GM19328 (cell line): Measurements from ENCODE around the gene RMND5B.
A peak's percentile ranks its signal among the peaks of the same experiment; 100 is the strongest.
"Not testable (repeated sequence)": the region's sequence is repeated elsewhere in the genome, so short reads cannot be mapped to it uniquely, and the experiment has no call there.

Source experiments
- ATAC-seq: cut with Tn5 transposase; IDR thresholded peaks from one replicate; pipeline ENCODE4 v1.9.1; 2021; ENCODE audit warnings: mild to moderate bottlenecking, moderate library complexity; ENCODE audit not compliant: unreplicated experiment

Gene RMND5B

DNA sequence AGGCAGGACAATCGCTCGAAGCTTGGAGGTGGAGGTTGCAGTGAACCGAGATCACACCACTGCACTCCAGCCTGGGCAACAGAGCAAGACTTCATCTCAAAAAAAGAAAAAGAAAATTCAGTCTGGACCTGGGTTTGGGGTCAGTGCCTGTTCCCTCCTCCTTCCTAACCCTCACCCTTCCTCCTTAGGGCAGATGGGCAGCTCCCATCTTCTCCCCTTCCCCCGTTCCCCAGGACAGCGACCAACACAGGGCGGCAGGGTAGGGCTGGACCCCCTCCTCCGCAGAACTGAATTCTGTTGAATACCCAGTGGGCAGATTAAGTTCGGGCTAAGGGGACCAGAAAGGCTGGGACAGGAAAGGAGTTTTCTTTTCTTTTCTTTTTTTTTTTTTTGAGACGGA, 1.5 kb upstream of the RMND5B start:
- ATAC-seq = no peak

DNA sequence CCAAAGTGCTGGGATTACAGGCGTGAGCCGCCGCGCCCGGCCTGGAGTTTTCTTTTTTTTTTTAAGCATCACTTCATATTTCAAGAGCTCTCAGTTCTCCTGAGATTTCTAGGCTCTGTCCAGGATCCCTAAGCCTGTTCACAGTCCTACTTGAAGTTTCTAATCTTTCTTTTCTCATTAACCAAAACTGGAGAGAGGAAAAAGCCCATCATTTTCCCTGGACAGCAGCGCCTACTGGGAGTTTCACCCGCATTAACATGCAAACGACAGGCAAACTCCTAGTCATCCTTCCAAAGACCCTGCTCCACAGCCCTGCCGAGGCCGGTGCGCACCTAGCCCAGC, 609 bp upstream of the RMND5B start:
- ATAC-seq = not testable (repeated sequence)

GRCh38 chr5:178131446-178131996, 707 bp downstream of the RMND5B start:
- no peak for ATAC-seq

- no peak for ATAC-seq
Measured at GRCh38 chr5:178136990-178137389, 6.2 kb downstream of the RMND5B start.

- ATAC-seq = no peak
Measured at GRCh38 chr5:178137991-178138390, 7.2 kb downstream of the RMND5B start.

DNA sequence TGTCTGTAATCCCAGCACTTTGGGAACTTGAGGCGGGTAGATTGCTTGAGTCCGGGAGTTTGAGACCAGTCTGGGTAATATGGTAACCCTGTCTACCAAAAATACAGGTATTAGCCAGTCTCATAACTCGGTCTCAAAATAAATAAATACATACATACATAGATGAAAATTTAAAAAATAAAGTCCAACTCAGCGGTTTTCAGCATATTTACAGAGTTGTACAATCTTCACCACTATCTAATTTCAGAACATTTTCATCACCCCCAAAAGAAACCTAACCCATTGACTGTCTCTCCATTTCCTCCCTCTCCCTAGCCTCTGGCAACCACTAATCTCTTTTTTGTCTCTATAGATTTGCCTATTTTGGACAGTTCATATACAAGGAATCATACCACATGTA, 10.7 kb downstream of the RMND5B start:
- ATAC-seq = no peak

DNA sequence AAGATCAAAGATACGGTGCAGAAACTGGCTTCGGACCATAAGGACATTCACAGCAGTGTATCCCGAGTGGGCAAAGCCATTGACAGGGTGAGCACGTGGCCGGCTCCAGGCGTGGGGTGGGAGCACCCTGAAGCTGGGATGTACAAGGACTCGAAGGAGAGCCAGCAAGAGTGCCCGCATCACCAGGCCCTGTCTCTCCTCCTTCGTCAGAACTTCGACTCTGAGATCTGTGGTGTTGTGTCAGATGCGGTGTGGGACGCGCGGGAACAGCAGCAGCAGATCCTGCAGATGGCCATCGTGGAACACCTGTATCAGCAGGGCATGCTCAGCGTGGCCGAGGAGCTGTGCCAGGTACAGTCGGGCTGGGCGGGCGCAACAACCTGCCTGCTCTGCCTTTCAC, 11.8 kb downstream of the RMND5B start:
- ATAC-seq = no peak

DNA sequence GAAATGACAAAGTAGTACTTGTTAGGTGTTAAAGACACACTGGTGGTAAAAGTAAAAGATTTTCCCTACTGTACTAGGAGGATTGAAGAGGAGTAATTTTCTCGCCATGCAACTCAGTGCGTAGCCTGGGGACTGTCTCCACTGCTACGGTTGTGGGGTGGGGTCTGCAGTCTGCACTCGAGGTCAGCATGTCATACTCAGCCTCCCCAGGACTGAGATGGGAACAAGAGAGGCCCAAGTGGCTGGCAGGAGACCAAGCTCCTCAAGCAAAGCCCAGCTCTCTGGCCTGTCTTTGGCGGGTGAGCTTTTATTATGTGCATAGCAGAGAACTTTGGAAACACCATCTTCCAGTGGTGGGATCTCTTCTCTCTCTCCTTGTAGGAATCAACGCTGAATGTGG, 12.4 kb downstream of the RMND5B start:
- ATAC-seq = no peak

- no peak for ATAC-seq
Measured at GRCh38 chr5:178143901-178144300, 13.1 kb downstream of the RMND5B start.

DNA sequence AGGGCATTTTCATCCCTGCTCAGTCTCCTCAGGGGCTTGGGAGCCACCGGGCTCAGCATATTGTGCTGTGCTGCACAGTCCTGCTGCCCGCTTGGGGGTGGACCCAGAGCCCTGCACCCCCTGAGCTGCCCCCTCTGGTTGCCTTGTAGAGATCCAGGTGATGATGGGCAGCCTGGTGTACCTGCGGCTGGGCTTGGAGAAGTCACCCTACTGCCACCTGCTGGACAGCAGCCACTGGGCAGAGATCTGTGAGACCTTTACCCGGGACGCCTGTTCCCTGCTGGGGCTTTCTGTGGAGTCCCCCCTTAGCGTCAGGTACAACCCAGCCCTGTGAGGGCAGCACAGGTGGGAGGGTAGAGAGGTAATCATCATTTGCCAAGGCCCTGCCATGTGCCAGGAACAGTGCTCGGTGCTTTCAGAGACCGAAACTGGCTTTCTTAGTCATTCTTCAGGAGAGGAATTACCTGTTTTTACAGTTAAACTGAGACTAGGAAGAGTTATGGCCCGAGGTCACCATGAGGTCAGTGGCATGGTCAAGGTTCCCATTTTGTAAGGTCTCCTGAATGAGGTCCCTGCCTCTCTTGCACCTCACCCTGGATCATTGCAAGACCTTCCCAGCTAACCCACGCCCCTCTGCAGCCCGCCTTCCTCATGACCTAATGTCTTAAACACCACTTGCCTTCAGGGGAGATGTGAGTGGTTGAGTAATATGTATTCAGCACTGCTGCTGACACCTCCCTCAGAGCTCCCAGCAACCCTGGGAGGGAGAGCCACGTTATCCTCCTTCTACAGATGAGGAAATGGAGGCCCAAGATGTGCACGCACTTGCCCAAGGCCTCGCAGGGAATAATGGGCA, 15.4 kb downstream of the RMND5B start:
- ATAC-seq = no peak

DNA sequence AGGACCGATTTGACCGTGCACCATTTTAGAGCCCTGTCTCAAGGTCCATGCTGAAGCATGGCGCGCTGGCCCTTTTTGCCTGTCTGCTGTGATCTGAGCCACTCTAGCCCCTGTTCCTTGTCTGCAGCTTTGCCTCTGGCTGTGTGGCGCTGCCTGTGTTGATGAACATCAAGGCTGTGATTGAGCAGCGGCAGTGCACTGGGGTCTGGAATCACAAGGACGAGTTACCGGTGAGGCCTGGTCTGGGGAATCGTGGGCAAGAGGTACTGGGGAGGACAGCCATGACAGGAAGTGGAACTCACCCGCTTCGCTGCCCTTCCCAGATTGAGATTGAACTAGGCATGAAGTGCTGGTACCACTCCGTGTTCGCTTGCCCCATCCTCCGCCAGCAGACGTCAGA, 16.6 kb downstream of the RMND5B start:
- ATAC-seq = no peak

- no peak for ATAC-seq
Measured at GRCh38 chr5:178149199-178149932, 18.6 kb downstream of the RMND5B start.

GRCh38 chr5:178150977-178151734, 20.3 kb downstream of the RMND5B start:
- no peak for ATAC-seq

DNA sequence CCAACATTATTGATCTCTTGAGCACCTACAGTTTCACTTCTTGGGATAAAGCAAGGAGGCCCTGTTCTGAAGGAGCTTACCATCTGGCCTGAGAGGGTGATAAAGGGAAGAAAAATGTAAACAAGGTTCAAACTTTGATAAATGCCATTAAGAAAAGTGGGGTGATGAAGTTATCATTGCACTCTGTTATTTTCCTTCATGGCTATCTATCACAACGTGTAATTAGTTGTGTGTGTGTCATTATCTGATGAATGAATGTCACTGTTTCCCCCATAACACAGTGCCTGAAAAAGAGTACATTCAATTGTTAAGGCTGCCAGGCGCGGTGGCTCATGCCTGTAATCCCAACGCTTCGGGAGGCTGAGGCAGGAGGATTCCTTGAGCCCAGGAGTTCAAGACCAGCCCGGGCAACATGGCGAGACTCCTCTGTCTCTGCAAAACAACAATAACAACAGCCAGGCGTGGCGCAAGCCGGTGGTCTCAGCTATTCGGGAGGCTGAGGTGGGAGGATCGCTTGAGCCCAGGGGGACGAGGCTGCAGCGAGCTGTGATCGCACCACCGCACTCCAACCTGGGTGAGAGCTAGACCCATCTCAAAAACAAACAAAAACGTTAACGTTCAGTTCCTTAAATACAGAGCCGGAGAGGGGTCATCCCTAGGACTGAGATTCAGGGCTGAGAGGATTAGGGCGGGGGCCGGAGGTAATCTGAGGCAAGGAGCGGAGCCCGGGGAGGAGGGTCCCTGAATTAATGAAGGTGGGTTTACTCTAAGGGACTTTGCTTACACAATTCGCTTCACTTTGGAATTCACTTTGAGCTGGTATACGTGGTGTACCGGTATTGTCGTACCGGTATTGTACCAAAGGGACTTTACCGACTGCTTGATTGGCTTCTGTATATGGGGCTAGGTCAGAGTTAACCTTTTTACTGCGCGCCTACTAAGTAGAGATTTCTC, 22.0 kb downstream of the RMND5B start:
- no peak for ATAC-seq

- ATAC-seq = peak; percentile 97
Measured at GRCh38 chr5:178153530-178154340, 22.9 kb downstream of the RMND5B start, which contains the start of gene NHP2. TSS of gene NHP2 (minus strand) at chr5:178153885. CDS start at chr5:178153817, 68 bp downstream.

- ATAC-seq = no peak
Measured at GRCh38 chr5:178155065-178155464, 24.3 kb downstream of the RMND5B start.

DNA sequence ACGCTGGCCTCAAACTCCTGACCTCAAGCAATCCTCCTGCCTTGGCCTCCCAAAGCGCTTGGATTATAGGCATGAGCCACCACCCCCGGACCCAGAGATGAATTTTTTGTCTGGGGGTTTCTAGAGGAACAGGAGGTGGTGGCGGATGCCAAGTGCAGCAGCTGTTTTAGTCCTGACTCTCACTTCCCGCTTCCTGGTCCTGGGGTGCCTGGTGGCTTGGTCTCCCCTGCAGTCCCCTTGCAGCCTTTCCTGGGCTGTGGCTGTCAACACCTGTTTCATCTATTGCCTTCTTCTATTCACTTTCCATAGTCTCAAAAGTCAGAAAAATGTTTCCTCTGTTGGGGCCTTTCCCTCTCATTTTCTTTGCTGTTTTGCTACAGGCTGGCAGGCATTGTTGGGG, 29.4 kb downstream of the RMND5B start:
- ATAC-seq = no peak

- ATAC-seq = no peak
Measured at GRCh38 chr5:178162481-178162880, 31.7 kb downstream of the RMND5B start.
